ENCODE data around the gene RPRD1A. TPM values are rescaled to one million over a fixed set of nuclear protein-coding genes. Genes with fewer than 3 reads are reported as not detected.
"Not testable (repeated sequence)": the region's sequence is repeated elsewhere in the genome, so short reads cannot be mapped to it uniquely, and the experiment has no call there.

RPRD1A gene, protein sequence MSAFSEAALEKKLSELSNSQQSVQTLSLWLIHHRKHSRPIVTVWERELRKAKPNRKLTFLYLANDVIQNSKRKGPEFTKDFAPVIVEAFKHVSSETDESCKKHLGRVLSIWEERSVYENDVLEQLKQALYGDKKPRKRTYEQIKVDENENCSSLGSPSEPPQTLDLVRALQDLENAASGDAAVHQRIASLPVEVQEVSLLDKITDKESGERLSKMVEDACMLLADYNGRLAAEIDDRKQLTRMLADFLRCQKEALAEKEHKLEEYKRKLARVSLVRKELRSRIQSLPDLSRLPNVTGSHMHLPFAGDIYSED
- polyA plus RNA-seq (ENCODE audit: insufficient read length in 3 of 3), result 10 to 100 TPM; 61.2 to 72.0 (median 67.1) TPM
- long read RNA-seq, donor 1, full-length matches to known transcripts, result 13 of 13 reads
- long read RNA-seq, donor 1, partial matches to known transcripts, result 0 of 13 reads
- long read RNA-seq, donor 1, other reads (novel, unspliced or antisense), result 0 of 13 reads
- long read RNA-seq, donor 2, full-length matches to known transcripts, result 18 of 36 reads
- long read RNA-seq, donor 2, partial matches to known transcripts, result 18 of 36 reads
- long read RNA-seq, donor 2, other reads (novel, unspliced or antisense), result 0 of 36 reads
- long read RNA-seq, donor 3, full-length matches to known transcripts, result 13 of 19 reads
- long read RNA-seq, donor 3, partial matches to known transcripts, result 6 of 19 reads
- long read RNA-seq, donor 3, other reads (novel, unspliced or antisense), result 0 of 19 reads
- long read RNA-seq, donor 4, full-length matches to known transcripts, result 15 of 24 reads
- long read RNA-seq, donor 4, partial matches to known transcripts, result 9 of 24 reads
- long read RNA-seq, donor 4, other reads (novel, unspliced or antisense), result 0 of 24 reads
- long read RNA-seq, donor 5, full-length matches to known transcripts, result 5 of 5 reads
- long read RNA-seq, donor 5, partial matches to known transcripts, result 0 of 5 reads
- long read RNA-seq, donor 5, other reads (novel, unspliced or antisense), result 0 of 5 reads
- long read RNA-seq, donor 6, full-length matches to known transcripts, result 21 of 36 reads
- long read RNA-seq, donor 6, partial matches to known transcripts, result 15 of 36 reads
- long read RNA-seq, donor 6, other reads (novel, unspliced or antisense), result 0 of 36 reads
- long read RNA-seq, donor 7, full-length matches to known transcripts, result 18 of 31 reads
- long read RNA-seq, donor 7, partial matches to known transcripts, result 13 of 31 reads
- long read RNA-seq, donor 7, other reads (novel, unspliced or antisense), result 0 of 31 reads
- long read RNA-seq, donor 8, full-length matches to known transcripts, result 3 of 3 reads
- long read RNA-seq, donor 8, partial matches to known transcripts, result 0 of 3 reads
- long read RNA-seq, donor 8, other reads (novel, unspliced or antisense), result 0 of 3 reads
- long read RNA-seq, donor 9, full-length matches to known transcripts, result 16 of 23 reads
- long read RNA-seq, donor 9, partial matches to known transcripts, result 7 of 23 reads
- long read RNA-seq, donor 9, other reads (novel, unspliced or antisense), result 0 of 23 reads
- long read RNA-seq, donor 10, full-length matches to known transcripts, result 10 of 10 reads
- long read RNA-seq, donor 10, partial matches to known transcripts, result 0 of 10 reads
- long read RNA-seq, donor 10, other reads (novel, unspliced or antisense), result 0 of 10 reads
- long read RNA-seq, donor 11, full-length matches to known transcripts, result 11 of 11 reads
- long read RNA-seq, donor 11, partial matches to known transcripts, result 0 of 11 reads
- long read RNA-seq, donor 11, other reads (novel, unspliced or antisense), result 0 of 11 reads
- long read RNA-seq, donor 12, full-length matches to known transcripts, result 20 of 37 reads
- long read RNA-seq, donor 12, partial matches to known transcripts, result 17 of 37 reads
- long read RNA-seq, donor 12, other reads (novel, unspliced or antisense), result 0 of 37 reads
- long read RNA-seq, donor 13, full-length matches to known transcripts, result 9 of 9 reads
- long read RNA-seq, donor 13, partial matches to known transcripts, result 0 of 9 reads
- long read RNA-seq, donor 13, other reads (novel, unspliced or antisense), result 0 of 9 reads
- long read RNA-seq, donor 14, result 0 reads
- long read RNA-seq, donor 15, result 0 reads
- long read RNA-seq, donor 16, full-length matches to known transcripts, result 19 of 29 reads
- long read RNA-seq, donor 16, partial matches to known transcripts, result 10 of 29 reads
- long read RNA-seq, donor 16, other reads (novel, unspliced or antisense), result 0 of 29 reads

DNA sequence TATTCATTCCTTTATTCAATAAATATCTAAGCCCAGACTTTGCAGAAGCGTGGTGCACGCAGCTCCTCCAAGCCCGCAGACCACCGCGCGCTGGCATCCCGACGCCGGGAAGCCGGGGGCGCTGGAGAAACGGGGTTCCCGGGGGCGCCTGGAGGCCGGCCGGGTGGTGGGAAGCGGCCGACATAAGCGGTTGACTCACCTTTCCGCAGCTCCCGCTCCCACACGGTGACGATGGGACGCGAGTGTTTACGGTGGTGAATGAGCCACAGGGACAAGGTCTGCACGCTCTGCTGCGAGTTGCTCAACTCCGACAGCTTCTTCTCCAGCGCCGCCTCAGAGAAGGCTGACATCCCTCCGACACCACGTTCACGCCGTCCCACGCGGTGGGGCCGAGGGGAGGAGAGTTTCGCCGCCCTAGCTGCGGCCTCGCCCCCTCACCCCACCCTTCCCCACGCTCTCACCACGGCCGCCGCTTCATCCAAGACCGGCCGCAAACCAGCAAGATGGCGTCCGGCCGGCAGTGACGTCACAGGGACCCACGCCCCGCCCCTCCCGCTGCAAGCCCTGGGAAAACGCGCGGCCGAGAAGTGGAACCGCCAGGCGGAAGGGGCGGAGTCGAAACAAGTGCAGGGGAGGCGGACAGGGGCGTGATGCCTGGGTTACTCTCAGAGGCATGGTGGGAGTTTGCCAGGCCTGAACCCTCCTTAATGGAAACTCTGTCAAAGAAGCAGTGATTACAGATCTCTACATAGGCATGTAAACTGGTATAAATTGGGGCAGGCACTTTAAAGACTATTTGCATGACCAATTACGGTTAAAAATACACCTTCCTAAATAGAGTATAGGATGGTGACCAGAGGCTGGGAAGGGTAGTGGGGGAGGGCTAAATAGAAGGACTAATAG, at the start of gene RPRD1A:
TSS of gene RPRD1A (minus strand) at position 505 of the 903 bp plus-strand sequence. CDS start at position 350, 155 bp downstream.
- peak; percentile 95 for DNase-seq

DNA sequence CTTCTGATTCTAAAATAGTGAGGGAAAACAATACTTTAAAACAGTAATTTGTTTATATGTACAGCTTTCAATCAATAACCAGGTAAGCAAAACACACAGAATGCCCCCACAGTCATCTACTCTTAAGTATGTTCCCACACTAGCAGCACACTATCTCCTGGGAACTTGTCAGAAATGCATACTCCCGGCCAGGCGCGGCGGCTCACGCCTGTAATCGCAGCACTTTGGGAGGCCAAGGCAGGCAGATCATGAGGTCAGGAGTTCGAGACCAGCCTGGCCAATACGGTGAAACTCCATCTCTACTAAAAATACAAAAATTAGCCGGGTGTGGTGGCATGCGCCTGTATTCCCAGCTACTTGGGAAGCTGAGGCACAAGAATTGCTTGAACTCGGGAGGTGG, 49.4 kb upstream of the RPRD1A start:
- not testable (repeated sequence) for DNase-seq

- no peak for DNase-seq
Observed at GRCh38 chr18:36114738-36115137, 47.4 kb upstream of the RPRD1A start.

DNA sequence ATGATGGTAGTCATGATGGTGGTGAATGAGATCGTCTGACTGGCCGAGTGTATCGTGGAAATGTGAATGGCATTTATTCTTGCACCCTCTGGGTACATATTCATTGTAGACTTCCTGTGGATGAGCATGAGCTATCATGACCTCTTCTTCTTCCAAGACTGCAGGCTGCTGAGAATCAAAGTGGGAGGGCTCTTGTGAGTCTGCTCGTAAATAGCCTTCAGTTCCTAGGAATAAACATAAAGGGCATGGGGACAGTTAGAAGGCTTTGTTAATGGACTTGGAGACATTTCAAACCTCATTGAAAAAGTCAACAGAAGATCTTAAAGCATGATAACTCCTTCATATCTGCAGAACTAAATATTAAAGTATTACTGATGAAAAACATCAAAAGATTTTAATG, 46.9 kb upstream of the RPRD1A start:
- no peak for DNase-seq

DNA sequence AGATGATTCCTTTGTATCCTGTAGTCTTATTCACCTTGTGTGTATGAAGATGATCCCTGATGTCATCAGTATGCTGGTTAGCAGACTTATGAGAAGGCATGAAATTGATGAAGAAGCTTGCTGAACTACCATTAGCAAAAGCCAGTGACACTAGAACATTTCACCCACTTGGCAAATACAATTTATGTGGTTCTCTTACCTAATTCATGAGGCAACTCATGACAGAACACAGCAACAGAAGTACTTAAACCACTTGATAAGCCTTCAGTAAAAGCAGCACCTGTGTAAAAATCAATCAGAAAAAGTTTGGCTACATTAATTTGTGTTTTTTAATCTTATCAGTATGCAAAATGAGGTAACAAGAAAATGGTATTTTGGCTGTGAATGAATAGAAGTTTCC, 44.9 kb upstream of the RPRD1A start:
- DNase-seq, result no peak

GRCh38 chr18:36109737-36110136, 42.4 kb upstream of the RPRD1A start:
- no peak for DNase-seq

GRCh38 chr18:36108601-36109000, 41.2 kb upstream of the RPRD1A start:
- DNase-seq, result no peak

DNA sequence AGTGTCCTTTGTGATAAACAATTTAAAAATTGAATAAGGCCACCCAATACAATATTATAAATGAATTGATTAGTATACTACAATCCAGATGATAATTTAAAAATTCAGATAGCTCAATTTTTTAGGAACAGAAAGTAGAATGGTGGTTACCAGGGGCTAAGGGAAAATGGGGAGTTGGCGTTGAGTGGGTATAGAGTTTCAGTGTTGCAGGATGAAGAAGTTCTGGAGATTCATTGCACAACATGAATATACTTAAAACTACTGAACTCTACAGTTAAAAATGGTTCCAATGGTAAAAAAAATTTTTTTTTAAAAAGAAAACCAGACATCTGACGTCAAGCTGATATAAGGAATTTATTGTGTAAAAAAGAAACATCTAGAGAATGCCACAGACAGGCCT, 40.8 kb upstream of the RPRD1A start:
- DNase-seq, result no peak

- DNase-seq, result no peak
Observed at GRCh38 chr18:36107477-36107876, 40.1 kb upstream of the RPRD1A start.

- DNase-seq, result no peak
Observed at GRCh38 chr18:36104749-36105148, 37.4 kb upstream of the RPRD1A start.

DNA sequence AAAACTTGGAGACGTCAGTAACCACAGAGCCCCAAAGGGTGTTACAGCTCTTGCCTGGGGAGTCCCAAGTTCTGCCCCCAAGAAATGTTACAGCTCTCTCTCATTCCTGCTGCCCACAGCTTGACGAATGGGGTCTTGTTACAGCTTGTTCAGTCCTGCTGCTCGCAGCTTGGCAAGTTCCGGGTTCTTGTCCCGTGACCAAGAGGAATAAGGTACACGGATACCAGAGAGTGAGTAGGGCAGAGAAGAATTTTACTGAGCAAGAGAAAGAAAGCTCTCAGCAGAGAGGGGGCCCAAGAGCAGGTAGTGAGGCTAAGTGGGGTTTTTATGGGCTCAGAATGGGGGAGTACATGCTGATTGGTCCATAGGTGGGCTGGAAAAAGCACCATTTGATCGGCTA, 34.6 kb upstream of the RPRD1A start:
- DNase-seq, result no peak

DNA sequence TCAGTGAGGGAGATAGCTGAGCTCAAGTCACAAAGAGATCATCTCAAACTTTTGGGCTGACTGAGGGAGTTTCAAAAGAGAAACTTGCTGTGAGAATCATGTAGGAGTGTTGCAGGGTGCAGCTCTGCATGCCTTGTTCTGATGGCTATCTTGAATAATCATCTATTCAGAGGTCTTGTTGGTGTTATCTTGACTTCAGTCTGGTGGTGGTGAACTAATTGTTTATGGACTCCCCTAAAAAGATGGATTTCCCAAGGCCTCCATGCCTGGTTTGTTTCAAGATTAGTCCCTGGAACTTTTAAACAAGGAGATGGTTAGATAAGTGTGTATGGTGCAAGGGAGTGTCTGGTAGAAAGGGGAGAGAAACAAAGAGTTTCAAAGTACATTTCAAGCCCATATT, 32.0 kb upstream of the RPRD1A start:
- DNase-seq, result no peak

DNA sequence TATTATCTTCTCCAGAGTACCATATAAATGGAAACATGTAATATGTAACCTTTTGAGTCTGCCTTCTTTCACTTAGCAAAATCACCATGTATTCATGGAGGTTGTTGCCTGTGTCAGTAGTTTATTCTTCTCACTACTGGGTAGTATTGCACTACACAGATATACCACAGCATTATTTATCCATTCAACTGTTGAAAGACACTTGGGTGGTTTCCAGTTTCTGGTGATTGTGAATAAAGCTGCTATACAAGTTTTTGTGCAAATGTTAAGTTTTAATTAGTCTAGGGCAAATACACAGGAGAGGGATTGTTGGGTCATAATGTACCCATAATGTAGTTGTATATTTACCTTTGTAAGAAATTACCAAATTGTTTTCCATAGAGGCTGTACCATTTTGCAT, 29.6 kb upstream of the RPRD1A start:
- no peak for DNase-seq

DNA sequence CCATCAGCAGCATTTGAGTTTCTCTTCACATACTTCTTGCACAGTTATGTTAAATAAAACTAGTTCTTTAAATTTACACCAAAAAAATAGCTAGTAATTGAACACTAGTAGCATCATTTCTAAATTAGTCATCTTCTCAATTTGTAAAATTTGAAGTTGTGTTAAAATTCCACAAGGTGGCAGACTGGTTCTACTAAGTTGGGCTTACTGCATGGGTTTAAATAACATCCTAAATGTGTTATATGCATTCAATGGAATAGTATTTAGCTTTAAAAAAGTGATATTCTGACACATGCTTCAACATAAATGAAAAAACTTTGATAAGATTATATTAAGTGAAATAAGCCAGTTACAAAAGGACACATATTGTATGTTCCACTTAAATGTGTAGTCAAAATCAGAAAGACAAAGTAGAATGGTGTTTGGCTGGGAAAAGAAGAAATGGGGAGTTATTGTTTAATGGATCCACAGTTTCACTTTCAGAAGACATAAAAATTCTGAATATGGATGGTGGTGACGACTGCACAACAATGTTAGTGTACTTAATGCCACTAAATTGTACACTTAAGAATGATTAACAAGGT, 28.7 kb upstream of the RPRD1A start:
- peak; percentile 21 for DNase-seq

- no peak for DNase-seq
Observed at GRCh38 chr18:36094431-36094830, 27.1 kb upstream of the RPRD1A start.

GRCh38 chr18:36092116-36092515, 24.8 kb upstream of the RPRD1A start:
- DNase-seq, result not testable (repeated sequence)

- DNase-seq, result no peak
Observed at GRCh38 chr18:36089001-36089400, 21.6 kb upstream of the RPRD1A start.

GRCh38 chr18:36088256-36088655, 20.9 kb upstream of the RPRD1A start:
- no peak for DNase-seq
